Lower leg skin (tissue), 3 donors: Measurements from ENCODE around the gene HIRIP3.

Experiments
- CTCF ChIP-seq, 3 donors: fragments of 450-650 bp; IDR thresholded peaks; one replicate each; pipeline ENCODE4 v1.5.1; 2016; ENCODE audit warnings: antibody characterized with exemption in 3 of 3, mild to moderate bottlenecking in 3 of 3, moderate library complexity in 2 of 3
- POLR2A ChIP-seq, 2 donors: fragments of 450-650 bp; IDR thresholded peaks; one replicate each; pipeline ENCODE4 v1.6.1; 2016 to 2017; ENCODE audit warnings: antibody characterized with exemption in 2 of 2, mild to moderate bottlenecking in 1 of 2, moderate library complexity in 1 of 2

DNA sequence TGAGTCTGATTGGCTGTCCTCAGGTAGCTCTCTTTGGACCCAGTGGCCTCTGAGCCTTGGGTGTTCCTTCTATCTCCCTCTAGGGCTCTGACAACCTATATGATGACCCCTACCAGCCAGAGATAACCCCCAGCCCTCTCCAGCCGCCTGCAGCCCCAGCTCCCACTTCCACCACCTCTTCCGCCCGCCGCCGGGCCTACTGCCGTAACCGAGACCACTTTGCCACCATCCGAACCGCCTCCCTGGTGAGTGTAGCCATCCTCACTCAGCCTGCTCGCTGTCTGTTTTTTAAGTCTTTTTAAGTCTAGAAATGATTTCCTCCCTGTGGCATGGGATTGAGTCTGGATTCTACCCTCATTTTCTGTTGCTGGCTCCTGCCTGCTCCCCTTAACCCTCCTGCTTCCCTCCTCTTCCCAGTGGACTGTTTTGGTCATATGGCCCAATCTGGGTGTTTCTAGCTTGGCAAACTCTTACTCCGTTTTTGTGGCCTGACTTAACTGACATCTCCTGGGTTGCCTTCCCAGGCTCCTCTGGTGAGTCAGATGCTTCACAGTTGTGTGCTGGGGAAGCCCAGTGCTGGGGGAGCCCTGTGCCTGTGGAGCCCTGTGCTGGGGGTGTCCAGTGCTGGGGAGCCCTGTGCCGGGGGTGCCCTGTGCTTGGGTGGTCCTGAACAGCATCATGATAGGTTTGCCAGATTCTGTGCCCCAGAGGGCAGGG, 11.8 kb downstream of the HIRIP3 start:
- no peak for TF ChIP-seq POLR2A (IDR thresholded peaks at IDR 0.05)
- TF ChIP-seq CTCF (IDR thresholded peaks at IDR 0.05): no peak
